Keratinocyte (primary cell): ENCODE data around the gene LACTB. TPM values are rescaled to one million over a fixed set of nuclear protein-coding genes. Genes with fewer than 3 reads are reported as not detected.

ENCODE experiments used
- DNase-seq: peaks from one replicate; pipeline ENCODE4 v3.0.0-alpha.2; 2011; ENCODE audit warnings: low read depth, missing footprints, low spot score
- FAIRE-seq: peaks from 2 replicates; lab custom pipeline; 2011; peaks lifted over from hg19 to GRCh38; lab: Jason Lieb, UNC
- H2AFZ ChIP-seq: 2 replicates; pipeline ENCODE4 v1.6.0; 2012; ENCODE audit warnings: low read length, control low read depth, inconsistent platforms; ENCODE audit not compliant: control insufficient read depth
- H3K27ac ChIP-seq: 2 replicates; pipeline ENCODE4 v1.5.1; 2011; ENCODE audit warnings: low read length; ENCODE audit not compliant: control insufficient read depth, insufficient read depth
- H3K27me3 ChIP-seq: 3 replicates; pipeline ENCODE4 v1.6.0; 2011; ENCODE audit warnings: low read length; ENCODE audit not compliant: control insufficient read depth, insufficient read depth; ENCODE audit errors: extremely low read depth
- H3K36me3 ChIP-seq, 2 experiments: 2 replicates in 1 of 2; 3 replicates in 1 of 2; pipeline ENCODE4 v1.5.1; 2011; ENCODE audit warnings: low read length in 2 of 2, mild to moderate bottlenecking in 1 of 2; ENCODE audit not compliant: control insufficient read depth in 2 of 2, insufficient read depth in 2 of 2; ENCODE audit errors: extremely low read depth in 1 of 2
- H3K4me1 ChIP-seq: 3 replicates; pipeline ENCODE4 v1.5.1; 2011; ENCODE audit warnings: low read length; ENCODE audit not compliant: control insufficient read depth, insufficient read depth; ENCODE audit errors: extremely low read depth
- H3K4me2 ChIP-seq: 3 replicates; pipeline ENCODE4 v1.6.0; 2011; ENCODE audit warnings: low read depth, low read length; ENCODE audit not compliant: control insufficient read depth, insufficient read depth; ENCODE audit errors: extremely low read depth
- H3K4me3 ChIP-seq, 3 experiments: fragments of 200-600 bp in 1 of 3; sonication (generic) in 1 of 3; 2 replicates in 2 of 3; 3 replicates in 1 of 3; pipeline ENCODE4 v1.5.1; 2011 to 2016; ENCODE audit warnings: low read length in 3 of 3, mild to moderate bottlenecking in 3 of 3, control low read depth in 2 of 3, inconsistent platforms in 1 of 3, low read depth in 1 of 3, mixed read lengths in 1 of 3, mixed run types in 1 of 3, moderate library complexity in 1 of 3; ENCODE audit not compliant: control insufficient read depth in 2 of 3, insufficient read depth in 2 of 3; ENCODE audit errors: extremely low read depth in 1 of 3
- H3K79me2 ChIP-seq: 2 replicates; pipeline ENCODE4 v1.6.0; 2012; ENCODE audit warnings: low read length; ENCODE audit not compliant: control insufficient read depth, insufficient read depth
- H3K9ac ChIP-seq: 3 replicates; pipeline ENCODE4 v1.6.0; 2011; ENCODE audit warnings: low read length; ENCODE audit not compliant: control insufficient read depth, insufficient read depth; ENCODE audit errors: extremely low read depth
- H3K9me1 ChIP-seq: 3 replicates; pipeline ENCODE4 v1.6.0; 2011; ENCODE audit warnings: low read length; ENCODE audit not compliant: control insufficient read depth, insufficient read depth; ENCODE audit errors: extremely low read depth
- H3K9me3 ChIP-seq: 2 replicates; pipeline ENCODE4 v1.5.1; 2012; ENCODE audit warnings: low read depth, low read length; ENCODE audit not compliant: control insufficient read depth
- H4K20me1 ChIP-seq: 3 replicates; pipeline ENCODE4 v1.6.0; 2011; ENCODE audit warnings: low read length; ENCODE audit not compliant: control insufficient read depth, insufficient read depth; ENCODE audit errors: extremely low read depth
- EZH2 ChIP-seq: IDR thresholded peaks from one replicate; pipeline ENCODE4 v1.6.1; 2012; ENCODE audit warnings: inconsistent platforms, mild to moderate bottlenecking, low read length, moderate library complexity
- dilution Hi-C: fragments of 300-500 bp; cut with MboI; formaldehyde crosslinking; loops from one replicate; pipeline ENCODE4 v1.7.0; 2020; ENCODE audit warnings: low sequenced_read_pairs; ENCODE audit not compliant: extremely low pct_ligation_motif_present
- polyA plus RNA-seq, 5 experiments: library from polyadenylated mRNA; depleted of rRNA in 3 of 5; stranded (reverse) in 3 of 5; stranded (forward) in 1 of 5; unstranded in 1 of 5; fragments of >200 nt; gene quantifications; 1 replicate in 1 of 5; 2 replicates in 3 of 5; 3 replicates in 1 of 5; pipeline versions ENCODE4 v1.2.1 to v1.2.3, GENCODE V29; 2011 to 2012; ENCODE audit warnings: missing spikeins in 2 of 5, low read depth in 1 of 5, low replicate concordance in 1 of 5
- TF ChIP-seq, protein P1 (sequence below), 3 experiments: IDR thresholded peaks in 1 of 3; conservative IDR thresholded peaks in 1 of 3; optimal IDR thresholded peaks in 1 of 3; 2 replicates in 2 of 3; 3 replicates in 1 of 3; pipeline versions ENCODE3 to v1.5.1; 2011; ENCODE audit warnings: low read length in 3 of 3, mild to moderate bottlenecking in 3 of 3, moderate library complexity in 2 of 3, control low read depth in 1 of 3, inconsistent platforms in 1 of 3; ENCODE audit not compliant: insufficient read depth in 2 of 3; ENCODE audit errors: extremely low read depth in 1 of 3

LACTB gene
- polyA plus RNA-seq, 1 donor (not counting 4 experiments of a cell fraction or from before 2014, with no cell fraction given) = 27.4 TPM

DNA sequence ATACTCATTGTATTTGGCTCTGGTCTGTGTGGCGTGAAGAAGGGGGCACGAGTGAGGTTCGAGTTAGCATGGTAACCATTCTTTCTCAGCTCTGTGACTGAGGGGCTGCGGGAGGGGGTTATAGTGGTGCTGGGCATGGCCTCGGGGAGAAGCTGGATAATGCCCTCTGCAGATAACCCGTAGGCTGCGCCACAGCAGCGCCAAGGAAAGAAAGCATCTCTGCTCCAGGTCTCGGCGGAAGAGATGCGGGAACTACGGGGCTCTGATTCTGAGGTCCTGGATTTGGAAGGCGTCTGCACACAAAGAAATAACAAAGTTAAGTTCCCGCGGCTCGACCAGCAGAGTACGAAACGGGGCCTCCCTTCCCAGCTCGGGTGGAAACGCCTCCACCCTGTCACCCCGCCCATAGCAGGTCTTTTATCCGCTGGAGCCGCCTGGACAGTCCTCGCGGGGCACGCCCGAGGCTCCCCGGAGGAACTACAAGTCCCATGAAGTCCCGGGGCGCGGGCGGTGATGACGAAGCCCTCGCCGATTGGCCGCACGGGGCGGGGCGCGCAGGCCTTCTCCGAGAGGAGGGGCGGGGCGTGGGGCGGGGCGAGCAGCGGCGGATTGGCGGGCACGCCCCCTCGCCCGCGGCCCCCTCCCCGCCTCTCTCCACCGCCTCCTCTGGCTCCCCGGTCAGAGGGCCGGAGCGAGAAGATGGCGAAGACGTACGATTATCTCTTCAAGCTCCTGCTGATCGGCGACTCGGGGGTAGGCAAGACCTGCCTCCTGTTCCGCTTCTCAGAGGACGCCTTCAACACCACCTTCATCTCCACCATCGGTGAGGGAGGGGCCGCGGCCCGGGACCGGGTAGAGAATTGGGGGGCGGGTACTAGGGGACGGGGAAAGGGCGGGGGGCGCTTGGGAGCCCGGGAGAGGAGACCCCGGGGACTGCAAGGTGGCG, 67.5 kb downstream of the LACTB start, which contains the start of gene RAB8B:
TSS of gene RAB8B (plus strand) at position 681 of the 946 bp plus-strand sequence. CDS start at position 700, 19 bp downstream.
- FAIRE-seq (no peak), DNase-seq (peak; percentile 61)
- Histone ChIP-seq H3K4me2 (peak within 1 kb of the TSS; percentile 94), H3K4me3 (peak within 1 kb of the TSS; percentile 75 to 93 (median 86)), H3K9ac (peak within 1 kb of the TSS; percentile 76), H3K79me2 (peaks cover 37% of the 10 kb centered on the region), H4K20me1 (no peaks in the 10 kb centered on the region), H3K27ac (peak within 1 kb of the TSS; percentile 64), H3K36me3 (no peaks in the 10 kb centered on the region), H3K9me1 (no peaks in the 10 kb centered on the region), H2AFZ (peak within 1 kb of the TSS; percentile 94), H3K27me3 (no peaks in the 10 kb centered on the region), H3K9me3 (no peaks in the 10 kb centered on the region), H3K4me1 (peaks cover 42% of the 10 kb centered on the region)
- TF ChIP-seq, protein P1, sequence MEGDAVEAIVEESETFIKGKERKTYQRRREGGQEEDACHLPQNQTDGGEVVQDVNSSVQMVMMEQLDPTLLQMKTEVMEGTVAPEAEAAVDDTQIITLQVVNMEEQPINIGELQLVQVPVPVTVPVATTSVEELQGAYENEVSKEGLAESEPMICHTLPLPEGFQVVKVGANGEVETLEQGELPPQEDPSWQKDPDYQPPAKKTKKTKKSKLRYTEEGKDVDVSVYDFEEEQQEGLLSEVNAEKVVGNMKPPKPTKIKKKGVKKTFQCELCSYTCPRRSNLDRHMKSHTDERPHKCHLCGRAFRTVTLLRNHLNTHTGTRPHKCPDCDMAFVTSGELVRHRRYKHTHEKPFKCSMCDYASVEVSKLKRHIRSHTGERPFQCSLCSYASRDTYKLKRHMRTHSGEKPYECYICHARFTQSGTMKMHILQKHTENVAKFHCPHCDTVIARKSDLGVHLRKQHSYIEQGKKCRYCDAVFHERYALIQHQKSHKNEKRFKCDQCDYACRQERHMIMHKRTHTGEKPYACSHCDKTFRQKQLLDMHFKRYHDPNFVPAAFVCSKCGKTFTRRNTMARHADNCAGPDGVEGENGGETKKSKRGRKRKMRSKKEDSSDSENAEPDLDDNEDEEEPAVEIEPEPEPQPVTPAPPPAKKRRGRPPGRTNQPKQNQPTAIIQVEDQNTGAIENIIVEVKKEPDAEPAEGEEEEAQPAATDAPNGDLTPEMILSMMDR (optimal IDR thresholded peaks at IDR 0.05 in 1 of 3, IDR thresholded peaks at IDR 0.05 in 1 of 3, conservative IDR thresholded peaks at IDR 0.05 in 1 of 3; ENCODE audit: extremely low read depth in 1 of 3, insufficient read depth in 2 of 3, low read length in 3 of 3) = peak in 1 of 3 experiments; percentile 23
- TF ChIP-seq EZH2 = no peak
- dilution Hi-C loops = no loop called here

DNA sequence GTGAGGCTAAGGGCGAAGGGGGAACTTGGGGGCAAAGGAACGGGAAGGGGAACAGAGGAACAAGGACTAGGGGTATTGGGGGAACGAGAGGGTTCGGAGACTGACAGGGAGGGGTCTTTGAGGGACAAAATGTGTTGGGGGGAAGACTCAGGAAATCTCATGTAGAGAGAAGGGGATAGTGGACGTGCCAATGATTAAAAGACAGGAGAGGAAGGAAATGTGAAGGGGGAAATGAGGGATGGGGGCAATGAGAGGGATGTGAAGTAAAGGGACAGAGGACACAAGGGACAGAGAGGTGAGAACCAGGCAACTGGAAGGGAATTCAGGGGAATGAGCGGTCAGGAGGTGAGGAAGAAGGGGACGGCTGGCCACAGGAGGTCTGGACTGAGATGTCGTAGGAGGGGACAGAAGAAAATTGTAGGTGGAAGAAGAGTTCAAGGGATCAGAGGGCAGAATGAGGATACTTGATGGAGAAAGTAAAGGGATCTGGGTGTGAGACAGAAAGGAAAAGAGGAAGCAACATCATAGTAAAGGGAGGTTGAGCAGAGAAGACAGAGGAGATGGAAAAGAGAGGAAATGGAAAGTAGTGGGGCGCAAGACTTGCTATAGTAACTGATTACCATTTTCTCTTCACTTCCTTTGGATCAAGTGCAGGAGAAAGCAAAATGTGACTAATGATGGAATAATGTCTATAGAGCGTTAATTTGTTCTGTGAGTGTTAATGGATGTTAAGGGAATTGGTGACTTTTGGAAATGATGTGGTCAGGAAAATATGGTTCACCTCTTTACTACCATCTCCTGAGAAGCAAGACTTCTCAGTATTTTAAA, 68.5 kb downstream of the LACTB start:
- Histone ChIP-seq H3K9ac (peak overlapping the region; percentile 76), H3K36me3 (no peaks in the 10 kb centered on the region), H2AFZ (peak overlapping the region; percentile 72), H3K27me3 (no peaks in the 10 kb centered on the region), H3K4me3 (peak overlapping the region; percentile 75 to 93 (median 86)), H3K9me1 (no peaks in the 10 kb centered on the region), H4K20me1 (no peaks in the 10 kb centered on the region), H3K4me2 (peak overlapping the region; percentile 88), H3K4me1 (peaks cover 40% of the 10 kb centered on the region), H3K27ac (peak overlapping the region; percentile 60), H3K79me2 (peaks cover 45% of the 10 kb centered on the region), H3K9me3 (no peaks in the 10 kb centered on the region)
- DNase-seq = no peak
- TF ChIP-seq EZH2 = no peak
- TF ChIP-seq, protein P1 (optimal IDR thresholded peaks at IDR 0.05 in 1 of 3, IDR thresholded peaks at IDR 0.05 in 1 of 3, conservative IDR thresholded peaks at IDR 0.05 in 1 of 3; ENCODE audit: extremely low read depth in 1 of 3, insufficient read depth in 2 of 3, low read length in 3 of 3) = no peak
- dilution Hi-C loops = no loop called here
- no peak for FAIRE-seq
